GM19463 (cell line): Measurements from ENCODE around the gene ISOC2.

Source experiments
- ATAC-seq: cut with Tn5 transposase; IDR thresholded peaks from one replicate; pipeline ENCODE4 v1.9.1; 2021; ENCODE audit warnings: mild to moderate bottlenecking, moderate library complexity; ENCODE audit not compliant: unreplicated experiment

Gene ISOC2

DNA sequence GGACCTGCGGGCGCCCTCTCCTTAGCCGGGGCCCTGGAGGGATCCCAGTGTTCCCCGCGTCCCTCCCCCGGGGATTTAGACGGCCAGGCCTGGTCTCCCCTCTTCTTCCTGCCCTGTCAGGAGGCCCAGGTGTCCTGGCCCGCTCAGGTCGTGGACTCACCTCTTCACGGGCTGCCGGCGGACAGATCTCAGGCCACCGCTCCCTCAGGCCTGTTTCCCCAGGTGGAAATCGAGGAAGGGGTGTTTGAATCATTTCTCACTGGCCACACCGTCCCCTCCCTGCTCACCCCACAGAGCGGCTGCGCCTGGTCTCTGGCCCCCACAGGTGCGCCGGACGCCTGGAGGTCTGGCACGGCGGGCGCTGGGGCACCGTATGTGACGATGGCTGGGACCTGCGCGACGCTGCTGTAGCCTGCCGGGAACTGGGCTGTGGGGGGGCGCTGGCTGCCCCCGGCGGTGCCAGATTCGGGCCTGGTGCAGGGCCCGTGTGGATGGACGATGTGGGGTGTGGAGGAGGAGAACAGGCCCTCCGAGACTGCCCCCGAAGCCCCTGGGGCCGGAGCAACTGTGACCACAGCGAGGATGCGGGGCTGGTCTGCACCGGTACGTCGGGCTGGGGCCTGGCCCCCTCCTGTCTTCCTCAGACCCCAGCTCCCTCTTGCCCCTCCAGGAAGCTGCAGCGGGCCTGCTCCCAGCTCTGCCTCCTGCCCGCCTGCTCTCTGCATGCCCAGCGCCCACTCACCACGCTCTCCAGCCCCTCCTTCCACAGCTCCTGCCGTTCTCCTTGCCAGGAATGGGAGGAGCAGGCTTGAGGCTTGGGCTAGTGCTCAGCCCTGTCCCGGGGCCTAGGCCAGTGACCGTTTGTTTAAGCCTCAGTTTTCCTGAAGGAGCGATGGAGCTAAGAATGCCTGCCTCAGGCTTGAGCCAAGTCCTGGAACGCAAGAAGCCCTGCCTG is 29.3 kb upstream of the ISOC2 start:
- ATAC-seq: no peak

GRCh38 chr19:55489711-55490477 is 28.5 kb upstream of the ISOC2 start:
- no peak for ATAC-seq

- ATAC-seq: no peak
Observed at GRCh38 chr19:55488986-55489710, 27.7 kb upstream of the ISOC2 start.

DNA sequence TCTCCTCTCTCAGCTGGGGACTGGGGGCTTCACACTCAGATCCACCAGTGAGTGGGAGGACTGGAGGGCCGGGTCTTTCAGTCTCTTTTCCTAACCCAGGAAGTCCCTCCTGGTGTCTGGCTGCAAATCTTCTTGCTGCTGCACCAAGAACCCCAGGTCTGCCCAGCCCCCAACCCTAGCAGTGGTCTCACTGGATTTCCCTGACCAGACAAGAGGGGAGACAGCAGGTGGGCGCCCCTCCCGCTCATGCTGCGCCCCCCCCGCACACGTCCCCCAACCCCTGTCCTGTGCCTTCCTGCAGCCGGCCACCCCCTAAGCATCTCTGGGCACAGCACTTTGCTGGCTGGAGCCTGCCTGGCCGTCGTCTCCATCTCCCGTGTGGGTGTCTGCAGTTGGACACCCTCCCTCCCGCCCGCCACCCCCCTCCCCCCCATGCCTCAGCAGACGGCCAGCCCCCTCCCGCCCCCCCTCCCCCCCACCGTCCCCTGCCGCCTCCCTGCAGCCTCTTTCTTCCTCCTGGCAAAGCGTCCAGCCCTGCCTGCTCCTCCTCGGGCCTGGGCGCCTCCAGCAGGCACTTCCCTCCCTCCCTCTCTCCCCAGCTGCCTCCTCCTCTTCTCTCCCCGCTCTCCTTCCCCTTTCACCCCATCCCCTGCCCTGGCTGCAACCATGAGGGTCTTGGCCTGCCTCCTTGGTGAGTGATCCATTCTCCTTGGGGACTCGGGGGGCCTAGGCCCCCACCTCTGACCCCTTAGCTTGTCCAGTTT is 26.7 kb upstream of the ISOC2 start, which contains the start of gene SSC5D:
Gene SSC5D, plus strand, starts transcription at position 513 of the 764 bp plus-strand sequence. Its CDS starts 154 bp downstream, at position 667.
- ATAC-seq: no peak

GRCh38 chr19:55486971-55487923 is 25.8 kb upstream of the ISOC2 start:
- ATAC-seq: no peak

GRCh38 chr19:55486043-55486970 is 24.9 kb upstream of the ISOC2 start:
- ATAC-seq: no peak

DNA sequence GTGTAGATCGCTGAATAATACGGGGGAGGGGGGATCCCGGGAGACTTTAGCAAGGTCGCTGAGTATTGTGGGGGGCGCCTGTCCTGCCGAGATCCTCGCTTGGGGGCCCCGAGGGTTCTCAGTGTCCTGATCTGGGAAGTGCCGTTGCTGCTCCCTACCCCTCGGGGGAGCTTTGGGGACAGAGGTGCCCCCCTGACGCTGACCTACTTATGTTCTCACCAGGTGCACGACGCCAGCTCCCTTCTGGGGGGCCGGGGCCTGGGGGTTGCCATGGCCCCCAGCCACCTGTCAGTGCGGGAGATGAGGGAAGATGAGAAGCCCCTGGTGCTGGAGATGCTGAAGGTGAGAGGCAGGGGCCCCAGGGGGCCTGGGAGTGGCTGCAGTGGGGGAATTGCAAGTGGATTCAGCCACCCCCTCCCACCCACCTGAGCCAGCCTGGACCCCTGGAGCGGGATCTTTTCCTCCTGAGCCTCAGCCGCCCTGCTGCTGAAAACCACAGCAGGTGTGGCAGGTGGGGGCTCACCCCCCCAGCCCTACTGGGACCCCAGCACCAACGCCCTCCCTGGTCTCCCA is 24.1 kb upstream of the ISOC2 start:
- ATAC-seq: no peak

DNA sequence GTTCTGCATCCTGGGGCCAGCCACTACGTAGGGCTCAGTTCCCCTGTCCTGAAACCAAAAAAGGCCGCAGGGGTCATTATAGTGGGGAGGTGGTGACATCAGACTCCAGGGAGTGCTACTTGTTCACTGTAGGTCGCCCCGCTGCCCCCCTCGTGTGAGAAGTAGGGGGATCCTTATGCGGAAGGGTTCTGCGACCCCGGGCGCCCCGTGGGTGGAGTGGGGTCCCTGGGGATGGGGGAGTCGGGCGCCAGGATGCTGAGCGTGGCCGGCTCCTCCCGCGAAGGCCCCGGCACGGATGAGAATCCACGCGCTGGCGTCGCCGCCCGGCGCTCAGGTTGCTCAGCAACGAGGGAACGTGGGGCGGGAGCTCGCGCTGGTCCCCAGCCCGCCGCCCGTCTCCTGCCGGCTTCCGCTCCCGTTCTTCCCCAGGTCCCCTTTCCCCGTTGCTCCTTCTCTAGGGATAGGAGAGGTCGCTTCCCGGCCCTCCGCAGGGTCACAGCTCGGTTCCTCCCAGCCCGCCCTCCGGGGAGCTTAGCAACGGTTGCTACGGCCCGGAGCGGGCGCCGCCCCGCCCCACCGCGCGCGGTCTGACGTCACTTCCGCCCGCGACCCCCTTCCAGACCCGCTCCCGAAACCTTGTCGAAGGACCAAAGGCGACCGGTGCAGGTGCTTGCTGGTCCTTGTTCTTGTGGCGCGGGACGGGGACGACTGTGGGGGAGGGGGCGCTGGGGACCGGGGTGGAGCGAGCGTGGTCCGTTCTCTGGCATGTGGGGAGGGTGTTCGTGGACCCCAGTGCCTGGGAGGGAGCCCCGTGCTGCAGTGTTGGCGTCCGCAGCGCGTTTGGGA is 23.4 kb upstream of the ISOC2 start, which contains the start of gene NAT14:
Gene NAT14, plus strand, starts transcription at position 596 of the 846 bp plus-strand sequence. CDS start 521 bp downstream, outside the sequence.
- ATAC-seq: peak; percentile 79

DNA sequence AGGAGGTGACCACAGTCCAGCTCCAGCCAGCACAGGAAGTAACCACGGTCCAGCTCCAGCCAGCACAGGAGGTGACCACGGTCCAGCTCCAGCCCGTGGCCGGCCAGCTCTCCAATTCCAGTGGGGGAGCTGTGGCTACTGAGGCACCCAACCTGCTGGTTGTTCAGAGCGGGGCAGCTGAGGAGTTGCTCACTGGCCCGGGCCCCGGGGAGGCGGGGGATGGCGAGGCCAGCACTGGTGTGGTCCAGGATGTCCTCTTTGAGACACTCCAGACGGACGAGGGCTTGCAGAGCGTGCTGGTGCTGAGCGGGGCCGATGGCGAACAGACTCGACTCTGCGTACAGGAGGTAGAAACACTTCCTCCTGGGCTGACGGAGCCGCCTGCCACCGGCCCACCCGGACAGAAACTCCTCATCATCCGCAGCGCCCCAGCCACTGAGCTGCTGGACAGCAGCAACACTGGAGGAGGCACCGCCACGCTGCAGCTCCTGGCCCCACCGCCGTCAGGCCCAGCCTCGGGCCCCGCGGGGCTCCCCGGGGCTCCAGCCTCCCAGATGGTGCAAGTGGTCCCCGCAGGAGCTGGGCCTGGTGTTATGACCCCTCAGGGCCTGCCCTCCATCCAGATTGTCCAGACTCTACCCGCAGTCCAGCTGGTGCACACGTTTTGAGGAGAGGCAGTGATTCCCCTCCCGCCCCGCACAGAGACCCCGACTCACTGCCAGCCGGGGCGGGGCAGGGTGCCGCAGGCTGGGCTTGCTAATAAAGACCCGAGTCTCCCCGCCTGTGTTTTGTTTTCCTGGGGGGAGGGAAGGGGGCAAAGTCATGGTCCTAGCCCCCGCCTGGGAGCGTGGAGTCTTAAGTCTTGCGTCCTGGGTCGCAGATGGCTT is 22.5 kb upstream of the ISOC2 start:
- no peak for ATAC-seq

DNA sequence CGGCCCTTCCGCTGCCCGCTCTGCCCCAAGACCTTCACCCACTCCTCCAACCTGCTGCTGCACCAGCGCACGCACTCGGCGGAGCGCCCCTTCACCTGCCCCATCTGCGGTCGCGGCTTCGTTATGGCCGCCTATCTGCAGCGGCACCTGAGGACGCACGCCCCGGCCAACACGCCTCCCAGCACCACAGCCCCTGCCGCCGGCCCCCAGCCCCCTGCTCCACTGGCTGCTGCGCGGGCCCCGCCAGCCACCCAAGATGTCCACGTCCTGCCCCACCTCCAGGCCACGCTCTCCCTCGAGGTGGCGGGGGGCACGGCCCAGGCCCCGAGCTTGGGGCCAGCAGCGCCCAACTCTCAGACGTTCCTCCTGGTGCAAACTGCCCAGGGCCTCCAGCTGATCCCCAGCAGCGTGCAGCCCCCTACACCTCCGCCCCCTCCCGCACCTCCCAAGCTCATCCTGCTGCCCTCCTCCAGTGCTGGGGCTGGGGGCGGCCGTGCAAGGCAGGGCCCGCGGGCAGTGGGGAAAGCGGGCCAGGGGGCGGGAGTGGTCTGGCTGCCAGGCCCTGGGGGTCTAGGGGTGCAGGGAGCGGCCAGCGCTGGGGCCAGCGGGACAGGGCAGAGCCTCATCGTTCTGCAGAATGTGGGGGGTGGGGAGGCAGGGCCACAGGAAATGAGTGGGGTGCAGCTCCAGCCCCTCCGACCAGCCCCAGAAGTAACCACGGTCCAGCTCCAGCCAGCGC is 21.7 kb upstream of the ISOC2 start:
- no peak for ATAC-seq

GRCh38 chr19:55482156-55482961 is 20.9 kb upstream of the ISOC2 start:
- no peak for ATAC-seq

GRCh38 chr19:55481794-55482155 is 20.3 kb upstream of the ISOC2 start:
- no peak for ATAC-seq

- ATAC-seq: no peak
Observed at GRCh38 chr19:55481148-55481793, 19.8 kb upstream of the ISOC2 start.
